Activated B cell treated with CpG ODN at 0.5 μM for 24 hours (primary cell): ENCODE results near the gene KSR2. TPM values are rescaled to one million over a fixed set of nuclear protein-coding genes. Genes with fewer than 3 reads are reported as not detected.

ENCODE experiments used
- ATAC-seq: fragments of 200-7000 bp; cut with Tn5 transposase; one replicate; pipeline ENCODE4 v1.10.0; 2021; ENCODE audit warnings: low read depth, mild to moderate bottlenecking, moderate library complexity
- CTCF ChIA-PET: fragments of 350-600 bp; sonication (Branson Sonifier 250); formaldehyde crosslinking; loops from one replicate; lab custom pipeline; 2021; ENCODE audit warnings: antibody characterized with exemption; lab: Charles Lee
- POLR2A ChIA-PET: fragments of 350-600 bp; sonication (Branson Sonifier 250); formaldehyde crosslinking; loops from one replicate; lab custom pipeline; 2021; ENCODE audit warnings: antibody characterized with exemption; lab: Charles Lee
- DNase-seq: peaks from one replicate; pipeline ENCODE4 v3.0.0; 2022
- H3K27ac Mint-ChIP-seq: one replicate; pipeline ENCODE4 v1.8.0; 2020; ENCODE audit warnings: mixed read lengths
- H3K27me3 Mint-ChIP-seq: one replicate; pipeline ENCODE4 v1.8.0; 2021; ENCODE audit warnings: mixed read lengths
- H3K36me3 Mint-ChIP-seq: one replicate; pipeline ENCODE4 v1.8.0; 2021; ENCODE audit warnings: low read depth, mixed read lengths
- H3K4me1 Mint-ChIP-seq: one replicate; pipeline ENCODE4 v1.8.0; 2021; ENCODE audit warnings: mixed read lengths
- H3K4me3 Mint-ChIP-seq: one replicate; pipeline ENCODE4 v1.8.0; 2020; ENCODE audit warnings: mild to moderate bottlenecking, mixed read lengths
- H3K9me3 Mint-ChIP-seq: one replicate; pipeline ENCODE4 v1.8.0; 2020; ENCODE audit warnings: mixed read lengths
- intact Hi-C: fragments of 100-400 bp; cut with micrococcal nuclease; formaldehyde crosslinking; loops from one replicate; pipeline ENCODE4 v1.15.1; 2024
- total RNA-seq: library from RNA; stranded (reverse); gene quantifications from 2 replicates; pipeline ENCODE4 v1.2.3, GENCODE V29; 2022
- TF ChIP-seq, protein P1 (sequence below): fragments of 200-600 bp; IDR thresholded peaks from one replicate; pipeline ENCODE4 v1.8.0; 2022; ENCODE audit warnings: antibody characterized with exemption, mild to moderate bottlenecking

Gene KSR2
- total RNA-seq, 1 donor from 2014 or later = not detected

DNA sequence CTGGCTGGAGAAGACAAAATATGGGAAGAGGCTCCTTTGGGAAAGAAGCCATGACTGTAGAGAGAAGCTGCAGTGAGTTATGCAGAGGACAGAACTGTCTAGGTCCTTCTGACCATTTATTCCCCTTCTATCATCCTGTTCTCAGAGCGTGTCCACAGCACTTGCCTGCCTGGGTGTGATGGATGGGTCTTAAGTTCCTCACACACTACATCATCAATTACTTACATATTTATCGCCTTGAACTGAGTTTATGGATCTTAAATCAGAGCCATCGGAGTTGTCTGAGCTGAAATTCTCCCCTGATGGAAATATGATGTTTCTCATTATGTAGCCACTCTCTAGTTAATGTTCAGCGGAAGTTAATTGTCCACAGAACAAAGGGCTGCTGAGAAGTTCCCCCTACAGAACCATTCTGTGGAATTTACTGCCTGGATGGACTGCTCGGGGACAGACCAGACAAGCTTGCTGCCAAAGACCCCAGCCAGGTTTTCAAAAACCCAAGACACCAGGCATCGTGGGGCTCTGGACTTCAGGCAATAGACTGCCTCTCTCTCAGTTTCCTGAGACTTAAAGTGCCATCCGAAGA lies 374.9 kb downstream of the KSR2 start:
- ChIA-PET CTCF (no interaction called here), POLR2A (no interaction called here)
- H3K27ac Mint-ChIP-seq = no peak overlapping the region
- H3K27me3 Mint-ChIP-seq = peaks cover 10% of the 10 kb centered on the region
- intact Hi-C loops = no loop called here
- H3K4me1 Mint-ChIP-seq = no peaks in the 10 kb centered on the region
- H3K9me3 Mint-ChIP-seq = peaks cover 8% of the 10 kb centered on the region
- no peak for DNase-seq
- ATAC-seq = no peak
- no peaks in the 10 kb centered on the region for H3K36me3 Mint-ChIP-seq
- no peak overlapping the region for H3K4me3 Mint-ChIP-seq
- TF ChIP-seq, protein P1, sequence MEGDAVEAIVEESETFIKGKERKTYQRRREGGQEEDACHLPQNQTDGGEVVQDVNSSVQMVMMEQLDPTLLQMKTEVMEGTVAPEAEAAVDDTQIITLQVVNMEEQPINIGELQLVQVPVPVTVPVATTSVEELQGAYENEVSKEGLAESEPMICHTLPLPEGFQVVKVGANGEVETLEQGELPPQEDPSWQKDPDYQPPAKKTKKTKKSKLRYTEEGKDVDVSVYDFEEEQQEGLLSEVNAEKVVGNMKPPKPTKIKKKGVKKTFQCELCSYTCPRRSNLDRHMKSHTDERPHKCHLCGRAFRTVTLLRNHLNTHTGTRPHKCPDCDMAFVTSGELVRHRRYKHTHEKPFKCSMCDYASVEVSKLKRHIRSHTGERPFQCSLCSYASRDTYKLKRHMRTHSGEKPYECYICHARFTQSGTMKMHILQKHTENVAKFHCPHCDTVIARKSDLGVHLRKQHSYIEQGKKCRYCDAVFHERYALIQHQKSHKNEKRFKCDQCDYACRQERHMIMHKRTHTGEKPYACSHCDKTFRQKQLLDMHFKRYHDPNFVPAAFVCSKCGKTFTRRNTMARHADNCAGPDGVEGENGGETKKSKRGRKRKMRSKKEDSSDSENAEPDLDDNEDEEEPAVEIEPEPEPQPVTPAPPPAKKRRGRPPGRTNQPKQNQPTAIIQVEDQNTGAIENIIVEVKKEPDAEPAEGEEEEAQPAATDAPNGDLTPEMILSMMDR = no peak

DNA sequence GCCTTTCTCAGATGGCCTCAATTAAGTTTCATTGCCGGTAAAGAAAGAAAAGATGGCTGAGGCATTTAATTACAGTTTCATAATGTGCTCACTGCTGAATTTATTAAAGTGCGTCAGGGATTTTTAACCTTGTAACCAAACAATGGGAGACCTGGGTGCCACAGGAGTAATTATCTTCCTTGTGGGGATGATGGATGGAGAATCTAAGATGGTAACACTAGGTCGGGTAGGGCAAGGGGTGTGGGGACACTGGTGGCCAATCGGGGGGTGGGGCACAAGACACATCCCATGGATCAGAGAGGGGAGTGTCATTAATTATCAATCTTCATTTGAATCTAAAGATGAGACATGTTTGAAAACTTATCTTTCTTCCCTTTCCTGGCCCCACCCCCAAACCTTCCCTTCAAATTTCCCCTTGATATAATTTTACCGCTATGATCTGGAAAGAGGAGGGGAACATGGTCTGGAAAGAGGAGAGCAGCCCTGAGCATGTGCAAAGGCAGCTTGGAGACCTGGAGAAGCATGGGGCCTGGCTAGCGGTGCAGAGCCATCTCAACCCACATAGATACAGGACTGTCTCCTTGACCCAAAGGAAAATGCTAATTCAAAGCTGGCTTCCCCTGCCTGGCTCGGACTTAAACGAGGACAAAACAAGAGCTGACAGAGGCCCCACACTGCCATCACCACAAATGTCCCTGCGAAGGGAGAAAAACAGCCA lies 376.0 kb downstream of the KSR2 start:
- intact Hi-C loops = no loop called here
- ChIA-PET POLR2A (no interaction called here), CTCF (no interaction called here)
- Mint-ChIP-seq H3K4me1 (no peaks in the 10 kb centered on the region), H3K9me3 (peaks cover 8% of the 10 kb centered on the region), H3K27ac (no peak overlapping the region), H3K4me3 (no peak overlapping the region), H3K36me3 (no peaks in the 10 kb centered on the region), H3K27me3 (peaks cover 10% of the 10 kb centered on the region)
- DNase-seq (no peak), ATAC-seq (no peak)
- TF ChIP-seq, protein P1 = no peak

DNA sequence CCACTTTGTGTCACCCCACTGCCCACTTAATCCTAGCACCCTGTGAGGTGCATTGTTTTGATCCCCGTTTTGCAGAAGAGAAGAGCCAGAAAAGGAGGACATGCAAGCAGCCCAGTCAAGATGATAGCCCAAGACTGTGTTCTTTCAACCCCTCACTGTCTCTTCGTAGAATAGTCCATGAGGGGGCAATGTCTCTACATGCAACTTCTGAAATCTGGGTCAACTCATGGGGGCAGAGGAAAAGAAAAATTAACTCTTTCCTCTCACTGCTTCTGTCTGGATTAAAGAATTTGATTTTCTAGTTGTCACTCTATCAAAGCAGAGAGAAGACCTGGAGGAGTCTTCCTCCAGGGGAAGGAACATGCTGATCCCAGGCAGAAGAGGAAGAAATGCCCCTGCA lies 377.8 kb downstream of the KSR2 start:
- Mint-ChIP-seq H3K27ac (no peak overlapping the region), H3K27me3 (peaks cover 6% of the 10 kb centered on the region), H3K36me3 (no peaks in the 10 kb centered on the region), H3K4me3 (no peak overlapping the region), H3K4me1 (no peaks in the 10 kb centered on the region), H3K9me3 (peaks cover 6% of the 10 kb centered on the region)
- intact Hi-C loops = no loop called here
- DNase-seq = no peak
- CTCF ChIA-PET = no interaction called here
- ATAC-seq = no peak
- TF ChIP-seq, protein P1 = no peak
- POLR2A ChIA-PET = no interaction called here

DNA sequence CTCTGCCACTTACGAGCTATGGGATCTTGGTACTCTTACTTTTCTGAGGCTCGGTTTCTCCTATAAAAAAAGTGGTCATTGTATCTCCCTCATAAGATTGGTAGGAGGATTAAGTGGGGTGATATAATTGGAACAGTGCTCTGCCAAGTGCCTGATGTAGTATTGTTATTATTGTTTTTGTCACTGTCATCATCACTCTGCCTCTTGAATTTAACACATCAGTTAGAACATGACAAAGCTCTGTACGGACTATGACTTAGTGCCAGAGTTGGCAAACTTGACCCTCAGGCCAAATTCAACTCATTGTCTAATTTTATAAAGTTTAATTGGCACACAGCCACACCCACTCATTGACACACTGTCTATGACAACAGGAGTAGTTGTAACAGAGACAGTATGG lies 378.4 kb downstream of the KSR2 start:
- TF ChIP-seq, protein P1 = no peak
- Mint-ChIP-seq H3K36me3 (no peaks in the 10 kb centered on the region), H3K27ac (no peak overlapping the region), H3K4me3 (no peak overlapping the region), H3K9me3 (peaks cover 5% of the 10 kb centered on the region), H3K27me3 (peaks cover 7% of the 10 kb centered on the region), H3K4me1 (no peaks in the 10 kb centered on the region)
- DNase-seq = no peak
- intact Hi-C loops = no loop called here
- CTCF ChIA-PET = no interaction called here
- ATAC-seq = no peak
- POLR2A ChIA-PET = no interaction called here

DNA sequence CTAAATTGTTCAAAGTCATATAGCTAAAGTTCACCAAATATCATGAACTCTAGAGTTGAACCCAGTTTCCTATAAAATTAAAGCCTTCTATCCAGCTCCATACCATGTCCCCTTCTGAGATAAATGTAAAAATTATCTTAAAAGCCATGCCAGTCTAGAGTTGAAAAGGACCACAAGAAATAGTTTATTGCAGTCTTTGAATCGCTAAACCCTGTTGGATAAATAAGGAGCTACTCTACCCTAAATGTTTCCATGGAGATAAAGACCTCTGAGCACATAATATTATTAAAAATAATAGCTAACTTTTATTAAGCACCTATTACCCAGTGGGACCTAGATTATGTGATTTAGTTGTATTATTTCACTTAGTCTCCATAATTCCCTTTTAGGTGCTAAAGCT lies 379.8 kb downstream of the KSR2 start:
- no peak overlapping the region for H3K4me3 Mint-ChIP-seq
- H3K4me1 Mint-ChIP-seq = no peaks in the 10 kb centered on the region
- TF ChIP-seq, protein P1 = no peak
- no peaks in the 10 kb centered on the region for H3K36me3 Mint-ChIP-seq
- intact Hi-C loops = loop anchor here (5.0 kb wide), 1 partner anchor 222 kb away; no protein-coding TSS in a partner anchor
- peaks cover 15% of the 10 kb centered on the region for H3K27me3 Mint-ChIP-seq
- DNase-seq (no peak), ATAC-seq (no peak)
- ChIA-PET POLR2A (no interaction called here), CTCF (interaction anchor here (1.6 to 2.7 kb wide), 2 partner anchors 9 to 13 kb away, joined by 6 read pairs; no protein-coding TSS in a partner anchor)
- H3K9me3 Mint-ChIP-seq = peaks cover 5% of the 10 kb centered on the region
- H3K27ac Mint-ChIP-seq = no peak overlapping the region
